IMR-90 (cell line): ENCODE results near the gene CDH23. TPM values are rescaled to one million over a fixed set of nuclear protein-coding genes. Genes with fewer than 3 reads are reported as not detected.

Experiments
- BHLHE40 ChIP-seq: fragments of 150-350 bp; IDR thresholded peaks from 2 replicates; pipeline ENCODE4 v1.6.1; 2016; ENCODE audit warnings: mild to moderate bottlenecking, low read depth, low read length
- FOS ChIP-seq: fragments of 150-350 bp; IDR thresholded peaks from 2 replicates; pipeline ENCODE4 v1.6.1; 2016; ENCODE audit warnings: low read depth, low read length
- MAFK ChIP-seq: IDR thresholded peaks from 2 replicates; pipeline ENCODE4 v1.6.1; 2012; ENCODE audit warnings: low read depth, low read length, improper control_type of control experiment
- POLR2A ChIP-seq: IDR thresholded peaks from 2 replicates; pipeline ENCODE4 v1.6.1; 2012; ENCODE audit warnings: mild to moderate bottlenecking, low read depth, low read length
- RFX5 ChIP-seq: IDR thresholded peaks from 2 replicates; pipeline ENCODE4 v1.8.0; 2012; ENCODE audit warnings: low read depth, mild to moderate bottlenecking, low read length, moderate library complexity
- polyA plus RNA-seq, 3 experiments: library from polyadenylated mRNA; depleted of rRNA; stranded (reverse); fragments of >200 nt; gene quantifications; 2 replicates each; pipeline ENCODE4 v1.2.3, GENCODE V29; 2012; ENCODE audit warnings: low replicate concordance in 1 of 3
- total RNA-seq: library from RNA; depleted of rRNA; stranded (reverse); fragments of >200 nt; gene quantifications from 2 replicates; pipeline ENCODE4 v1.2.3, GENCODE V29; 2012
- TF ChIP-seq, protein P1 (sequence below): conservative IDR thresholded peaks from 2 replicates; pipeline ENCODE4 v1.5.1; 2012; ENCODE audit warnings: mild to moderate bottlenecking, low read depth, low read length, improper control_type of control experiment

CDH23 gene
- total and polyA plus RNA-seq, 2 of the 4 experiments (the other 2 are of a cell fraction) = under 0.01 to 0.03 TPM

DNA sequence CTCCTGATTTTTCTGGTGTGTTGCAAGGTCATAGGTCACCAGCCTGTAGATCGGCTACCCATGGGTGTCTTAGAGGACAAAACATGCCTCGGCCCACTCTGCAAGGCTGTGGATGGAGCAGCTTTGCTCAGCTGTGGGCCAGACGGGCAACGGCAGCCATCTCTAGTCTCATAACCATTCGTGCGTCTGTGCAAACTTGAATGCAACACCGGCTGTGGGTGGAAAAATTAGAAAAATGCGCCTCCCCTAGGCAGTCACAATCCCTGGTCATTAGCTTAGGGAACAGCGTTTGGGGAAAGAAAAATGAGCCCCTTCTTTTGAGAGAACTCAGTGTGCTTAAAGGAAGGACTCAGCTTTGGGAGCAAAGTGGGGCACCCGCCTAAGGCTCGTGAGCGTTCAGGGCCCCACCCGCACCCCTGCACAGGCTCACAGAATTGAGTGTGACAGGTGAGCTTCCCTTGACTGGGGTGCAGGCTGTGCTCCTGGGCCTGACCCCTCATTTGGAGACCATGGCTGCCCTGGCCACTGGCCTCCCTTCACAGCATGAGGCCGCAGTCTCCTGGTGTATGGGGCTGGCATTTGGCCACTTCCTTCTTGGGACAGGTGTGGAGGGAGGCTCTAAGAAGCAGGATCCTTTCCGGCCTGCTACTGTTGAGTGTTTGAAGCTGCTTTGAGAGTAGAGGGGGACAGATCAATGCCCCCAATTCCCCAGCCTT lies 174.9 kb downstream of the CDH23 start (continued):
- TF ChIP-seq, protein P1, sequence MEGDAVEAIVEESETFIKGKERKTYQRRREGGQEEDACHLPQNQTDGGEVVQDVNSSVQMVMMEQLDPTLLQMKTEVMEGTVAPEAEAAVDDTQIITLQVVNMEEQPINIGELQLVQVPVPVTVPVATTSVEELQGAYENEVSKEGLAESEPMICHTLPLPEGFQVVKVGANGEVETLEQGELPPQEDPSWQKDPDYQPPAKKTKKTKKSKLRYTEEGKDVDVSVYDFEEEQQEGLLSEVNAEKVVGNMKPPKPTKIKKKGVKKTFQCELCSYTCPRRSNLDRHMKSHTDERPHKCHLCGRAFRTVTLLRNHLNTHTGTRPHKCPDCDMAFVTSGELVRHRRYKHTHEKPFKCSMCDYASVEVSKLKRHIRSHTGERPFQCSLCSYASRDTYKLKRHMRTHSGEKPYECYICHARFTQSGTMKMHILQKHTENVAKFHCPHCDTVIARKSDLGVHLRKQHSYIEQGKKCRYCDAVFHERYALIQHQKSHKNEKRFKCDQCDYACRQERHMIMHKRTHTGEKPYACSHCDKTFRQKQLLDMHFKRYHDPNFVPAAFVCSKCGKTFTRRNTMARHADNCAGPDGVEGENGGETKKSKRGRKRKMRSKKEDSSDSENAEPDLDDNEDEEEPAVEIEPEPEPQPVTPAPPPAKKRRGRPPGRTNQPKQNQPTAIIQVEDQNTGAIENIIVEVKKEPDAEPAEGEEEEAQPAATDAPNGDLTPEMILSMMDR = no peak
- TF ChIP-seq FOS (no peak), POLR2A (no peak), MAFK (no peak), BHLHE40 (no peak), RFX5 (no peak)
